GM21717 (cell line): Measurements from ENCODE around the gene CERT1.

ENCODE experiments used
- ATAC-seq: cut with Tn5 transposase; IDR thresholded peaks from one replicate; pipeline ENCODE4 v1.9.1; 2021; ENCODE audit warnings: mild to moderate bottlenecking, moderate library complexity; ENCODE audit not compliant: unreplicated experiment

CERT1 gene

DNA sequence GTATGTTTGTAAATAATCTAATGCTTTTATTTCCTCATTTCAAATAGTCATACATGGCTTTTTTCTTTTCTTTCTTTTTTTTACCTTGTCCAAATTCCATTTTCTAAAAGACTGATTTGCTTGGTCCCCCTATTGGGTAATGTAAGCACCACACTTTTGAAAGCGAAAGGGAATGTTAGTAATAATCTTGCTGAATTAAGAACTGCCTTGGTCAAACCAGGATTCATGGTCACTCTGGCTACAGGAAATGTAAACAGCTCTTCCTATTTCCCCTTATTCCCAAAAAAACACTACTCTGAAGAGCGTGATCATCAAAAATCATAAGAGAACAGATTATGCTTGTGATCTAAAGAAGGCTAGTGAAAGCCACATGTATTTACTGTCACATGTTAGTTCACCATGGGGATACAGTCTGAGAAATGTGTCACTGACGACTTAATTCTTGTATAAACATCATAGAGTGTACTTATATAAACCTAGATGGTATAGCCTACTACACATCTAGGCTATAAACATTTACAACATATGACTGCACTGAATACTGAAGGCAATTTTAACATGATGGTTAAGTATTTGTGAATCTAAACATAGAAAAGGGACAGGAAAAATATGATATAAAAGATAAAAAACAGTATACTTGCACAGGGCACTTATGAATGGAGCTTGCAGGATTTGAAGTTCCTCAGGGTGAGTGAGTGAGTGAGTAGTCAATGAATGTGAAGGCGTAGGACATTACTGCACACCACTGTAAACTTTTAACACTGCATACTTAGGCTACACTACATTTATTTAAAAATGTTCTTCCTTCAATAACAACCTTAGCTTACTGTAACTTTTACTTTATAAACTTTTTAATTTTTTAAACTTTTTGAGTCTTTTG, 99.1 kb downstream of the CERT1 start:
- no peak for ATAC-seq

DNA sequence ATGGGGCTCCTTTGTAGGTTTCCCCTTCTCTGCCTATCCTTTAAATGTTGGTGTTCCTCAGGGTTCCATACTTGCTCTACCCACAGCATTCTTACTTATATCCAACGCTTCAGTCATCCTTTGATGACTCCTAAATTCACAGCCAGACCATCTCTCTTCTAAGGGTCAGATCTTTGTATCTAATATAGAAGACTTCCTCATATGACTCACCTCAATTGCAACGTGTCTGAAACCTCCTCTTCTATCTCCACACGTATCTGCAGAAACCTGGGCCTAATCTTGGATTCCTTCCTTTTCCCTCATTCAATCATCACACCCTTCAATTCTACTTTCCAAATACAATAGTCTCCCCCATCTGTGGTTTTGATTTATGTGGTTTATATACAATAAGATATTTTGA, 106.1 kb downstream of the CERT1 start:
- ATAC-seq: no peak

DNA sequence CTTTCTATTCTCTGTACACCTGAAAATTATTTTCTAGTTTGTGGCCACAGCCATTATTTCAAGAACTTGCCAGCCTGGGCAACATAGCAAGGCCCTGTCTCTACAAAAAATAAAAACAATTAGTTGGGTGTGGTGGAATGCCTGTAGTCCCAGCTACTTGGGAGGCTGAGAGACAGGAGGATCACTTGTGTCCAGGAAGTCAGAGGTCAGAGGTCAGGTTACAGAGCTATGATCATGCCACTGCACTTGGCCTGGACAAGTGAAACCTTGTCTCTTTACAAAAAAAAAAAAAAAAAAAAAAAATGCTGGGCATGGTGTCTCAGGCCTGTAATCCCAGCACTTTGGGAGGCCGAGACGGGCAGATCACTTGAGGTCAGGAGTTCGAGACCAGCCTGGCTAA, 116.2 kb downstream of the CERT1 start:
- no peak for ATAC-seq

DNA sequence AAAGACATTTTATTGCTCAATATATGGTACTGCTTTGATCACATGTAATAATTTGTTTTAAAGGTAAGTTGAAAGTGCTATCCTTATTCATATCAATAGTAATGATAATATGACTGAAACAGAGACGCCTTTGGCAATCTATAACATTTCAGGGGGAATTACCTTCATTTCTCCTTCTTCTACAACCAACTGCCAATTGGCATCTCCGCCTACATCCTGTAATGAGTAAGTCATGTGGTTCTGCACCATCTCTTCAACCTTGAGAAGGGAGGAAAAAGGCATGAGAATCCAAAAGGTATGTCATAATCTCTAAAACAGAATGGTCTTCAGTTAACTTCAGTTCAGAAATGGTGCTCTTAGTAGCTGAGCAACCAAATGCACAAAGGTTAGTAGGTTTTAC, 122.0 kb downstream of the CERT1 start:
- ATAC-seq: no peak

DNA sequence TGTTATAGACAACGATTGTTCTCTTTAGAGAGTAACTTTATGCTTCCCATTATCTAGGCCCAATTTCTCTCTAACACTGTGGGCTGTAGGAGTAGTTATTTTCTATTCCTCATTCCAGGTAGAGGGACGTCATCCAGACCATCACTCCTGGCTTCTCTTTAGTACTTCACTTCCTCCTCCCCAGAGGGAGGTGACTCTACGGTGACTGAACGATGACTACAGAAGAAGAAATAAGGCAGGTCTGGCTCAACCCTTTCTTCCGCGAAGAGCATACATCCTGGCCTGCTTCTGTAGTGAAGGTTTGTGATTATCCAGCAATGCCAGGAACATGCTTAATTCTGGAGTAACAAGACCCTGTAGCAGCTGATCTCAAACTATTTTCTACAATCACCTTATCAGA, 123.6 kb downstream of the CERT1 start:
- ATAC-seq: no peak

DNA sequence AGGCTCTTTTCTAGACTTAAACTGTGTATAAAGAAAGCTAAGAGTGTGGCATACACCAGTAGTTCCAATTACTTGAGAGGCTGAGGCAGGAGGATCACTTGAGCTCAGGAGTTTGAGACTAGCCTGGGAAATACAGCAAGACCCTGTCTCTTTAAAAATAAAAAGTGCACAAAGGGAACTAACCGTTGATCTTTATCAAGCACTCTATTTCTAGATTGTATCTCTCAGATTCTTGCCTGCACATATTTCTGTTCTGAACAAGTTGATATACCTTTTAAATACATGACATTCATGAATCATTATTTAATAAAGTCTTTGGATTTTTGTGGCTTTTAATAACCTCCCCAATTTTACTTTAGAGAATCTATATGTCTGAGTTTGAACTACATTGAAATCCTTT, 127.2 kb downstream of the CERT1 start:
- ATAC-seq: no peak

DNA sequence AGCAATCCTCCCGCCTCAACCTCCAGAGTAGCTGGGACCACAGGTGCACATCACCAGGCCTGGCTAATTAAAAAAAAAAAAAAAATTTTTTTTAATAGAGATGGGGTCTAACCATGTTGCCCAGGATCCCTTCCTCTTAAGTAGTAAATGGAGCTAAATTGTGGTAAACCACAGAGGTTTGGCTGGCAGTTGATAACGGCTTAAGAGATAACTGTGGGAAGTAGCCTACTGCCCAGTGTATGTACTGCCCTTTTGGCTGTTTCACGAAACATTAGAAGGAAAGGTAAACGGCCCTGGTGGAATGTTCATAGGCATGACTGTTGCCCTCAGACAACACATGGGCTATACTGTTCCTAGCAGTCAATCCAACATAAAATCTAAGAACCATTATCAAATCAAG, 130.0 kb downstream of the CERT1 start:
- no peak for ATAC-seq

DNA sequence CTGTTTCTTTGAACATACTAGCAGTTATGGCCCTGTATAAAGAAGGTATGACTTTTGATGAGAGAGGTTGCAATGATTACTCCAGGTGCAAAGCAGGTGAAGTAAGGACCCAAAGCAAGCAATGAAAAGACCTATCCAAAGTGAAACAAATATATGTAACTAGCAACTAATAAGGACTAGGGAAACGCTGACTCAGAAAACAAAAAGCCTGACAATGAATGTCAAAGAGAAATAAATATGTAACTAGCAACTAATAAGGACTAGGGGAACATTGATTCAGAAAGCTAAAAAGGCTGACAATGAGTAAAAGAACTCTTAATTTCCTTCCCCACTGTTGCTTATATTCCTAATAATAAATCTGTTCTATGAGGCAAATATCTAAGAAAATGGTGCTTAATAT, 131.3 kb downstream of the CERT1 start:
- no peak for ATAC-seq

DNA sequence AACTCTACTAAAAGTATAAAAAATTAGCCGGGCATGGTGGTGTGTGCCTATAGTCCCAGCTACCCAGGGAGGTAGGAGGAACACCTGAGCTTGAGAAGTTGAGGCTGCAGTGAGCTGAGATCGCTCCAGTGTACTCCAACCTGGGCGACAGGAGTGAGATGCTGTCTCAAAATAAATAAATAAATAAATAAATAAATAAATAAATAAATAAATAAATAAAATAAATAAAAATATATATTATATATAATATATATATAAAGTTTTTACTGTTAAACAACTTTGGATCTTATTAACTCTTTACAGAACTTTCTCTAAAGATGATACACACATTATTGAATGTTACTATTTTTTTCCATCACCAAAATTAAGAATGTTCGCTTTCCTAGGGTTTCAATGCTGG, 136.0 kb downstream of the CERT1 start:
- no peak for ATAC-seq

DNA sequence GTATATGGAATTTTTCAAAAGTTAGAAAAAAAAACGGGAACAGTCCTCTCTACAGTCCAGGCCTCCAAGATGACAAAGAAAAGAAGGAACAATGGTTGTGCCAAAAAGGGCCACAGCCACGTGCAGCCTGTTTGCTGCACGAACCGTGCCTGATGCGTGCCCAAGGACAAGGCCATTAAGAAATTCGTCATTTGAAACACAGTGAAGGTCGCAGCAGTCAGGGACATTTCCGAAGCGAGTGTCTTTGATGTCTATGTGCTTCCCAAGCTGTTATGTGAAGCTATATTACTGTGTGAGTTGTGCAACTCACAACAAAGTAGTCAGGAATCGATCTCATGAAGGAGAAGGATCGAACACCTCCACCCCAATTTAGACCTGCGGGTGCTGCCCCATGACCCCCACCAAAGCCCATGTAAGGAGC, 137.0 kb downstream of the CERT1 start:
- no peak for ATAC-seq

DNA sequence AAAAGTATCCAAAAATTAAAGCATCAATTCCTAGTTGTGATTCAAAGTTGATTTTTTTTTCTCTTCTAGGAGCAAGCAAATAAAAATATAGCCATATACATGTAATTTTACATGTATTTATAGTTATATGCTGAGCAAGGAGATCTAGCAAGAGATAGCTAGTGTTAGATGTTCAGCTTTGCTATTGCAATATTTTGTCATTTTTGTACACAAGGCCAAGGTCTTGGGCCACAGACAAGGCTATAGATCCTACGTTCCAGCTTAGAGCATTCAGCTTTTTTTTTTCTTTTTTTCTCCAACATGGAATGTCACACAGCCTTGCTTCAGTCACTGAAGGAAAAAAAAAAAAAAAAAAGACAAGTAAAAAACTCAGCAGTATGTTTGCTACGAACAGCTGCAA, 137.6 kb downstream of the CERT1 start:
- ATAC-seq: no peak

DNA sequence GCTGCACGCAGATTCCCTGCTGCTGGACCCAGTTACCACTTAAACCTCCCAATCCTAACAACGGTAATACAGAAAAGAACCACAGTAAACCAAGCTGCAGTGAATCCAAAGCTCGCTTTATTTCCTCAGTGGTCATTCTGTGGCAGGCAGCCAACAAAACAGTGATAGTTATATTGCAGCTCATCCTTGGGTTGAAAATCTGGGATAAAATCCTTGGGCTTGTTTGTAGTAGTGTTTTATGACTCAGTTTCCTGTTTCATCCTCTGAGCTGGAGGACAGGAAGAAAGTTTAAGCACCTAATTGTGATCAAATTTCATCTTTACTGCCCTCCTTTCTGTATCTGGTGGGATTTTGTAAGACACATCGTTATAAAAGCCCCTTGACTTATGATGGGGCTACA, 143.0 kb downstream of the CERT1 start:
- ATAC-seq: no peak

DNA sequence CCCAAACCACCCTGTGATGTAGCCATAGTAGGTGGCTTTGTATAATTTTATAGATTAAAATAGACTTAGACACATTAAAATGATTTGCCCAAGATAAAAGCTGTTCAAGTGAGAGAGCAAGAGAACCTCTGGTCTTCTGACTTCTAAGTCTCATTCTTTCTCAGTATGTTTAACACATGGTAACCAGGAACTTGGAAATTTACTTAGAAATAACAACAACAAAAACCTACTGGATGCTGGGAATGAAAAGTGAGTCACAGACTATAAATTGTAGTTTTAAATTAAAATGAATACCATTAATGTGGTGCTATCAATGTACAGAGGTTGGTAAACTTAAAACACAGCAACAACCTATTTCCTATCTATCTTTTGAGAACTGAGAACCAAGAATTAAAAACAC, 144.0 kb downstream of the CERT1 start:
- ATAC-seq: no peak

DNA sequence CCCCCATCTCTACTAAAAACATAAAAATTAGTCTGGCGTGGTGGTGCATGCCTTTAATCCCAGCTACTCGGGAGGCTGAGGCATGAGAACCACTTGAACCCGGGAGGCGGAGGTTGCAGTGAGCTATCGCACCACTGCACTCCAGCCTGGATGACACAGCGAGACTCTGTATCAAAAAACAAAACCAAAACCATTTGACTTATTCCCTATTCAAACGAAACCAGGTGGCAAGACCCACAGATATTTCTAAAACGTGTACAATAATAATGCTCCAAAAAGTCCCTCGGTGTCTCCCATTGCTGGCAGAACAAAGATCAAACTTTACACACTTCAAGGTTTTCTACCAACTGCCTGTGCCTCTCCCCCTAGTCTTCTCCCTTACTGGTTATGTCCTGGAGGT, 144.6 kb downstream of the CERT1 start:
- peak; percentile 68 for ATAC-seq

DNA sequence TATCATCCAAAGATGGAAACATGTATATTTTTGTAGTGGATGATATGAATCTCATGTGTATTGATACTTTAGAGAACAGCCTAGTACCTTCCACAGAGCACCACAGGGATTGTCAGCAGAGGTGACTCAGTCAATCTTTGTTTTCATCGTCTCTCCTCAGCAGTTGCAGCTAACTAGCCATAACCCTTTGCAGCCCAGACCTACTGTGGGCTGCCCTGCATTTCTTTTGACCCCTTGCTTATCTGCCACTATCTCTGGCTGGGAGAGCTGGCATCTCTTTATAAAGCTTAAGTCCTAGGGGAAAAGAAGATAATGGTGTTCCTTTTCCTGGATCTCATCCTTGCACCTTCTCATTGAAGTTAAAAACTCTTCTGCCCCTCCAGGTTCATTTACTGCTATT, 145.7 kb downstream of the CERT1 start:
- no peak for ATAC-seq

DNA sequence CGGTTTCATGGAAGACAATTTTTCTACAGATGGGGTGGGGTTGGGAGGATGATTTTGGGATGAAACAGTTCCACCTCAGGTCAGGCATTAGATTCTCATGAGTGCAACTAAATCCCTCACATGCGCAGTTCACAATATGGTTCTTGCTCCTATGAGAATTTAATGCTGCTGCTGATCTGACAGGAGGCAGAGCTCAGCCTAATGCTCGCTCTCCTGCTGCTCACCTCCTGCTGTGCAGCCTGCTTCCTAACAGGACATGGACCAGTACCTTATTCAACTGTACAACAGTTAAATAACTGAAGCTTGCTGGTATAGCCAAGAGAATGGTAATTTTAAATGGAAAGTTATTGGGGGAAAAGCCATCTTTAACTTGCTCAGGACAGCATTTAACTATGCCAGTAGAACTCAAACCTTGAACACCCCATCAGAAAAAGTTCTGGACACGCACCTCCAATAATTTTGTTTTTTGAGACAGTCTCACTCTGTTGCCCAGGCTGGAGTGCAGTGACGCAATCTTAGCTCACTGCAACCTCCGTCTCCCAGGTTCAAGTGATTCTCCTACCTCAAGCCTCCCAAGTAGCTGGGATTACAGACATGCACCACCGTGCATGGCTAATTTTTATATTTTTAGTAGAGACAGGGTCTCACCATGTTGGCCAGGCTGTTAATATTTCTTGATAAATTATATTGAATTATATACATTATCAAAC, 146.7 kb downstream of the CERT1 start:
- ATAC-seq: no peak

DNA sequence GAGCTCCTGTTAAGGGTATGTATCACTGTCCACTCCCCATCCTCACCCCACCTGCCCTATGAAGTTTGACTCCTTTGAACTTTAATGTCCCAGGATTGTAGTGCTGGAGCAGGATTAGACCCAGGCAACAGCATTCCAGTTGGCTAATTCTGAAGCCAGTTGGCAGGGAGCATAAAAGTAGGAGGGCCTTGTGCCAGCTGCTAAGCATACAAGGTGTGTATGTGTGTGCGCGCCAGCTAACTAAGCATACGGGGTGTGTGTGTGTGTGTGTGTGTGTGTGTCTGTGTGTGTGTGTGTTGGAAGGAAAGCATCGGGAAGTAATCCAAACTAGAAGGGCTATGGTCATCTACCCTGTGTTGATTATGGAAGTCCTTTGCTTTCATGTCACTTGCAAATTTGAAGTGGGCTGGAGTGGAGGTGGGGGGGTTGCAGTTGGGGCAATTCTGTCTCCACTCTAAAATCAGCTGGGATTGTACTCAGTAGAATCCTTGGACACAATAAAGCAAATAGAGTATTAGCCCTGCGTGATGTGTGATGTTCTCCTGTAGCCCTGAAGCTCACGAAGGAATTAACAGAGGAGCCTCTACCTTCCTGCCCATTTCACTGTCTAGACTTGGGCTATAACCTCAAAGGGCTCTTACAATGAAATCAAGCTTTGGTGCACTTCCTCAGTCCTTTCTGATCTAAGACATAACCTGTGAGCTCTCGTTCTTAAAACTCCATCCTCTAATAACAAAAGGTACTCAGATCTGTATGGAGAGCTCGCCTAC, 147.5 kb downstream of the CERT1 start:
- ATAC-seq: no peak

DNA sequence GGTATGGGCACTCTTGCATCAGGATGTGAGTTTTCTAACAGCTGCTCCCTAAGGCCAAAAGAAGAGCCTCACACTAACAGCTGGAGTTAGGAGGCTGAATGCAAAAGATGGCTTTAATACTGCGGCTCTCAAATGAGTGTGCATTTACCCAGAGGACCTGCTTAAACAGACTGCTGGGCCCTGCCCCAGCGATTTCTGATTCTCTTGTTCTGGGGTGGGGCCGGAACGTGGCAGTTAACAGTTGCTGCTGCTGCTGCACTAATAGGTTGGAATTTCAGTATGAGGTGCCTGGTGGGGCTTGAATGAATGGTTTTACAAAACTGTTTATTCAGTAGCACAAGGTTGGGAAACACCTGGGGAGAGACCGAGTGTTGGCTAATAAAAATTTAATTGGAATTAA, 148.3 kb downstream of the CERT1 start:
- ATAC-seq: no peak

DNA sequence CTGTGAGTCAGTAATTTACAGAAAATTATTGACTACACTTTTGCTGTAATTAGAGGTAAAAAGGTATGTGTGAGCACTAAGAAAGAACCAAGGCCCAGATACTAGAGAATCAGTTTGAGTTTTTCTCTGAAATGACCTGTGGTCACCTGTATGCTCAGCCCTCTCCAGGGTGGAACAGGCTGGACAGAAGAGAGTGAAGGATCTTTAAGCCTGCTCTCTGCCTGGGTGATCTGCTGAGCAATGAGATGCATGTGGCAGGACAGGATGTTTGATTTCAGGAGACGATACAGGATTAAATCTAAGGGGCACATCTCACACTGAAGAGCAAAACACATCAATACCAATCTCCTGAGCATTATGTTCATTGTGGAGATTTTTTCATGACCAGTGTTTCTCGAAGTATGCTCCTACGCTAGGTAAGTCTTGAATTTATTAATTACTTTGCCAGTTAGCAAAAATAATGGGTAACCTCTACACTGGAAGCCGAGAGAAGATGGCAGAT, 148.9 kb downstream of the CERT1 start:
- no peak for ATAC-seq

DNA sequence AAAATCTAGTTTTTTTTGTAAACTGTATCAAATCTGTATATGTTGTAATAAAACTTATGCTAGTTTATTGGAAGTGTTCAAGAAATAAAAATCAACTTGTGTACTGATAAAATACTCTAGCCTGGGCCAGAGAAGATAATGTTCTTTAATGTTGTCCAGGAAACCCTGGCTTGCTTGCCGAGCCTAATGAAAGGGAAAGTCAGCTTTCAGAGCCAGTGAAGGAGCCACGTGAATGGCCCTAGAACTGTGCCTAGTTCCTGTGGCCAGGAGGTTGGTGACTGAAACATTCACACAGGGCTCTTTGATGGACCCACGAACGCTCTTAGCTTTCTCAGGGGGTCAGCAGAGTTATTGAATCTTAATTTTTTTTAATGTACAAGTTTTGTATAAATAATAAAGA, 150.1 kb downstream of the CERT1 start:
- no peak for ATAC-seq

DNA sequence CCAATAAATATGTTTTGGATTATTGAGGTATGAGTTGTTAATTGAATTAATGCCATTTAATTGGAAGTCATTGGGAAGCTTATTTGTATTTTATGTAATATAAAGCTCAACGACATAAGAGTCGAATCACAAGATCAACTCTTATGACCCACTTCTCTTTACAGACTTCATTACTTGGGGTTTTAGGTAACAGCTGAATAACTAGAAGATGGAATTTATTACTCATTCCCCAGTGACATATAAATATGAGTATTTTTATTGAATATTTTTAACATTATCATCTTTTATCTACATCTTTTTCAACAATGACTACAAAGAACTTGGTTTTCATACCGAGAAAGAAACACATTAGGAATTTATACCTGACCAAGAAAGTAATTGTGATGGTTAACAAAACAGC, 153.3 kb downstream of the CERT1 start:
- ATAC-seq: no peak

DNA sequence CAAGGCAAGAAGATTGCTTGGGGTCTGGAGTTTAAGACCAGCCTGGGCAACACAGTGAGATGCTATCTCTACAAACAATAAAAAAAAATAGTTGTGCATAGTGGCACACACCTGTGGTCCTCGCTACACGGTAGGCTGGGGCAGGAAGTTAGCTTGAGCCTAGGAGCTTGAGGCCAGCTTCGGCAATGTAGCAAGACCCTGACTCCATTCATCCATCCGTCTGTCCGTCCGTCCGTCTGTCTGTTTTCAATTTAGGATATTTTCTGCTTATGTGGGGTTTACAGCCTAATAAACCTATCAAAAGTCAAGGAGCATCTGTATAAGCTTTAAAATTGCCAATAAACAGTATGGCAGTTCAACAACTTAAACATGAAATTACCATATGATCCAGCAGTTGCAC, 154.7 kb downstream of the CERT1 start:
- no peak for ATAC-seq
